ENCODE measurements around the gene FGR. TPM values are rescaled to one million over a fixed set of nuclear protein-coding genes. Genes with fewer than 3 reads are reported as not detected.

FGR gene
- total and polyA plus RNA-seq, 2 of the 13 experiments (the other 11 are each of a cell fraction or from before 2014, with no cell fraction given), result not detected

GRCh38 chr1:27563591-27564471 is 71.2 kb downstream of the FGR start (continued):
- peak; percentile 44; the same call in 1 of the 2 replicates for TF ChIP-seq SOX13 (IDR thresholded peaks at IDR 0.05)
- peak in 1 of 2 experiments; percentile 82; a peak in 2 of 4 replicates for TF ChIP-seq SOX13 (CRISPR knock-in tag; conservative IDR thresholded peaks at IDR 0.05 in 1 of 2, IDR thresholded peaks at IDR 0.05 in 1 of 2)
- no peak for TF ChIP-seq ZNF557 (CRISPR knock-in tag; IDR thresholded peaks at IDR 0.05)
- no peak for TF ChIP-seq ZNF34 (CRISPR knock-in tag; IDR thresholded peaks at IDR 0.05; ENCODE audit: borderline replicate concordance)
- peak; percentile 45; the same call in 1 of the 2 replicates for TF ChIP-seq KMT2B (CRISPR knock-in tag; IDR thresholded peaks at IDR 0.05)
- no peak for TF ChIP-seq SUZ12 (IDR thresholded peaks at IDR 0.05; ENCODE audit: low read depth, low read length)
- no peak for TF ChIP-seq IRX3 (CRISPR knock-in tag; IDR thresholded peaks at IDR 0.05; ENCODE audit: borderline replicate concordance, low read depth)
- peak; percentile 90 for TF ChIP-seq RBM22 (optimal IDR thresholded peaks at IDR 0.05; ENCODE audit: low read length)
- no peak for TF ChIP-seq PAF1 (CRISPR knock-in tag; IDR thresholded peaks at IDR 0.05)
- TF ChIP-seq, protein P1, sequence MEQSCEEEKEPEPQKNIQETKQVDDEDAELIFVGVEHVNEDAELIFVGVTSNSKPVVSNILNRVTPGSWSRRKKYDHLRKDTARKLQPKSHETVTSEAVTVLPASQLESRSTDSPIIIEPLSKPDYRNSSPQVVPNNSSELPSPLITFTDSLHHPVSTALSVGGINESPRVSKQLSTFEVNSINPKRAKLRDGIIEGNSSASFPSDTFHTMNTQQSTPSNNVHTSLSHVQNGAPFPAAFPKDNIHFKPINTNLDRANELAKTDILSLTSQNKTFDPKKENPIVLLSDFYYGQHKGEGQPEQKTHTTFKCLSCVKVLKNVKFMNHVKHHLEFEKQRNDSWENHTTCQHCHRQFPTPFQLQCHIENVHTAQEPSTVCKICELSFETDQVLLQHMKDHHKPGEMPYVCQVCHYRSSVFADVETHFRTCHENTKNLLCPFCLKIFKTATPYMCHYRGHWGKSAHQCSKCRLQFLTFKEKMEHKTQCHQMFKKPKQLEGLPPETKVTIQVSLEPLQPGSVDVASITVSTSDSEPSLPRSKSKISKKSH (CRISPR knock-in tag; IDR thresholded peaks at IDR 0.05; ENCODE audit: borderline replicate concordance), result peak; percentile 69; the same call in 1 of the 2 replicates
- TF ChIP-seq AGO2 (optimal IDR thresholded peaks at IDR 0.05; ENCODE audit: low read depth, low read length), result no peak
- TF ChIP-seq RXRA (CRISPR knock-in tag; IDR thresholded peaks at IDR 0.05), result peak; percentile 94
- peak; percentile 81 for TF ChIP-seq CBX1 (IDR thresholded peaks at IDR 0.05; ENCODE audit: low read depth)
- TF ChIP-seq MED1 (CRISPR knock-in tag; IDR thresholded peaks at IDR 0.05), result peak; percentile 94
- TF ChIP-seq CBX2 (IDR thresholded peaks at IDR 0.05; ENCODE audit: low read depth, low read length), result no peak
- no peak for TF ChIP-seq CBX2 (CRISPR knock-in tag; IDR thresholded peaks at IDR 0.05; ENCODE audit: low read depth)
- peak; percentile 80 for TF ChIP-seq ZBTB21 (CRISPR knock-in tag; IDR thresholded peaks at IDR 0.05)
- TF ChIP-seq ZGPAT (CRISPR knock-in tag; IDR thresholded peaks at IDR 0.05), result peak; percentile 97
- TF ChIP-seq ZNF10 (CRISPR knock-in tag; IDR thresholded peaks at IDR 0.05; ENCODE audit: borderline replicate concordance, low read depth), result no peak
- peak; percentile 93 for TF ChIP-seq HNF4G (IDR thresholded peaks at IDR 0.05; ENCODE audit: borderline replicate concordance, low read depth, low read length)
- peak; percentile 99 for TF ChIP-seq HNF4G (CRISPR knock-in tag; IDR thresholded peaks at IDR 0.05; ENCODE audit: borderline replicate concordance, low read depth)
- no peak for TF ChIP-seq MAFG (CRISPR knock-in tag; IDR thresholded peaks at IDR 0.05)
- no peak for TF ChIP-seq NR3C1 (CRISPR knock-in tag; IDR thresholded peaks at IDR 0.05)
- TF ChIP-seq ZFAT (CRISPR knock-in tag; conservative IDR thresholded peaks at IDR 0.05), result no peak
- TF ChIP-seq PCBP2 (optimal IDR thresholded peaks at IDR 0.05; ENCODE audit: low read depth, low read length, poor library complexity, severe bottlenecking), result no peak
- TF ChIP-seq ZNF431 (CRISPR knock-in tag; IDR thresholded peaks at IDR 0.05; ENCODE audit: borderline replicate concordance, low read depth), result 0 out of 2 replicates have a peak, but pooled peaks have one; percentile 21
